GM18858 (cell line): ENCODE results near the gene FAM168A.
"Not testable (repeated sequence)": the region's sequence is repeated elsewhere in the genome, so short reads cannot be mapped to it uniquely, and the experiment has no call there.

Experiments used
- ATAC-seq: cut with Tn5 transposase; IDR thresholded peaks from one replicate; pipeline ENCODE4 v1.9.1; 2021; ENCODE audit not compliant: unreplicated experiment

The FAM168A gene

DNA sequence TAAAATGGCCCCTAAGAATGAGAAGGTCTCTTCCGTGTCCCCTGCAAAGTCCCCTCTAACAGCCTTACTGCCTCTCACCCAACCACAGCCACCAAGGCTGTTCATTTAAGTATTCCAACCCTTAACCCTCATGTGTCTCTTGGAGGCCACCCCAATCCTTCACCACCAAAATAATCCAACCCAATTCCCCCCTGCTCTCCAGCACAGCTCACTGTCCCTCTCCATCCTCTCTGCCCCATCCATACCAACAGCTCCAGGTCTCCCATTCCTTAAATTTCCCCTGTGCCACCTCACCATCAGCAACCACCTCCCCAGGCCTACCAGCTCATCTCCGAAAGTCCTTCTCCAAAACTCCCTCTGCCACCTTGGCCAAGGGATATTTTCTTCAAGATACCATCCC lies 1.4 kb downstream of the FAM168A start:
- ATAC-seq = no peak

DNA sequence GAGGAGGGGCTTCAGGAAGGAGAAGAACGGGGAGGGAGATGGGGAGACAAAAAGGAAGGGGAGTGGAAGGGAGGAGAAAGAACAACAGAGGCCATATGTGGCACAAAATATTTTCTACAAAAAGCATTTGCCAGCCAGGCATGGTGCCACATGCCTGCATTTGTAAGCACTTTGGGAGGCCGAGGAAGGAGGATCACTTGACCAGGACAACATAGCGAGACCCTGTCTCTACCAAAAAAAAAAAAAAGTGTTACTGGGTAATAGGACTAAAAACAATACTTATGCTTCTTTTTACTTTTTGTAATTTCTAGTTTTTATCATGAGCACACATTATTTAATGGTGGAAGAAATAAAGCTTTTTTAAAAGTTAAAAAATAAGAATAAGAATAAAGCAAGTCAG lies 5.3 kb downstream of the FAM168A start:
- ATAC-seq = no peak

DNA sequence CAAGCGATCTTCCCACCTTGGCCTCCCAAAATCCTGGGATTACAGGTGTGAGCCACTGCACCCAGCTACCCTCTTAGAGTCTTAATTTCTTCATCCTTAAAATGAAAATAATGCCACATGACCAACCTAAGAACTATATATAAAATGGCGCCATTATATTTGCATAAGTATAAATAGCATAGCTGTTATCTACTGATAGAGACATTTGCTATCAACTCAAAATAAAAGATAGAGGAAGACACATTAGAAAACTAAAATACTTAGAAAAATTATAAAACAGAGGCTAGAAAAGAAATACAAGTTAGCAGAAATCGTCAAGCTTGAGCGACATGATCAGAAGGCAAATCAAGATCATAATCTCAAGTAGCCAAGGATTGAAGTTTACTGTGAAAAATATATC lies 6.2 kb downstream of the FAM168A start:
- ATAC-seq = no peak

DNA sequence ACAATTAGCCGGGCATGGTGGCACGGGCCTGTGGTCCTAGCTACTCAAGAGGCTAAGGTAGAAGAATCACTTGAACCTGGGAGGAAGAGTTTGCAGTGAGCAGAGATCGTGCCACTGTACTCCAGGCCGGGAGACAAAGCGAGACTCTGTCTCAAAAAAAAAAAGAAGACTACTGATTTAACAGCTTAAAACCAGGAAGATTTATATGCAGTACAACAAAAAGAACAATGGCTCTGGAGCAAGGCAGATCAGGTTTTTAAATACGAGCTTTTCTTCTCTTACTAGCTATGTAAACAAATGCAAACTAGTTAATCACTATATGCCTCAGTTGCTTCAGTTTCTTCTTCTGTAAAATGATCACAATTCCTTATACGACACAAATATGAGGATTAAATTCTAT lies 6.9 kb downstream of the FAM168A start:
- ATAC-seq = no peak

DNA sequence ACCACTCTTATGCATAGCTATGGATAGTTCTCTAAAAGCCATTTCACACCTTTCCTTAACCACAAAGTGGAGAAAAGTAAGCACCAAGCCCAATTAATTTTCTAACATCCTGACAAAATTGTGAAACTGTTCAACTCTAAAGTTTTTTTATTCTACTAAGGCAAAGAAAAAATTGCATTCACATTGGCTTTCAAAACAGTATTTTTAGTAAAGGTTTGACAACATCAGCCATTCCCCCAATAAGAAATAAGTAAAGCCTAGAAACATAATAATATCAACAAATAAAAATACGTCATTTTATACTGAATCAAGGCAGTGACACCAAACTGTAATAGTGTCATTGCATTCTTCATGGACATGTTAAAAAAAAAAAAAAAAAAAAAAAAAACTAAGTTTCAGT lies 11.1 kb downstream of the FAM168A start:
- ATAC-seq = no peak

DNA sequence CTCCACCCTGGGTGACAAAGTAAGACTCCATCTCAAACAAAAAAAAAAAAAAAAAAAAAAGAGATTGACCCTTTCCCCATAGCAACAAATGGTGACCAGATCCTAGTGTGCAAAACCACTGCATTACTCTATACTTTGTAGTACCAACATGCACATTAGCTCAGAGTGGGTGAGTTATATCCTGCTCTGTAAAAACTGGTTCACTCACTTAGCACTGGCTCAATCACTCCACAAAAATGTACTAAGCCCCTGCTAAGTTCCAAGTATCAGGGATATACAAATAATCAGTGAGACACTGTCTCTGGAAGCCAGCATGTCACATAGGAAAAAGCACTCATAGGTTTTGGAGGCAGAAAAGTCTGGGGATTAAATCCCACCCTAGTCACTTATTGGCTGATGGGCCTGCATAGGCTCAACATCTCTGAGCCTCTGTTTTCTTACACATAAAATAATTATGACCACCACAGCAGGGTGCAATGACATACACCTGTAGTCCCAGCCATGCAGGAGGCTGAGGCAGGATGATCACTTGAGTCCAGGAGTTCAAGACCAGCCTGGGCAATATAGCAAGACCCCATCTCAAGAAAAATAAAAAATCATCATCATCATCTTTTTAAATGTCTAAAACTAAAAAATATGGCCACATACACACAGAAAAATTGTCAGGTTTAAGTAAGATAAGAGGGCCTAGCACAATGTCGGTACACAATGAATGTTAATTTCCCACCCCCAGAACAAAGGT lies 11.9 kb downstream of the FAM168A start:
- ATAC-seq = no peak

DNA sequence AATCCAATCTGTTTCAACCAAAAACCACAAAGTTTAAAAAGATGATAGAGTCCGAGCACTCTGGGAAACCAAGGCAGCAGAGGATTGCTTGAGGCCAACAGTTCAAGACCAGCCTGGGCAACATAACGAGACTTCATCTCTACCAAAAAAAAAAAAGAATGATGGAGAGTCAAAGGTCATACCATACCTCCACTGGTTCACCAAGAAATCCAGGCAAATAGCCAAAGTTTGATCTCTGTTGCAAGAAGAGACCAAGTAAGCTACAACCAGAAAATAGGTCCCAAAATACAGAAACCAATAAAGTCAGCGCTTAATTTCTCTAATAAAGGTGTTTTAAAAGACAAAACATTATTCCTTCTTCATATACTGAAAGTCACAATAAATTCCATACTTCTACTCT lies 13.1 kb downstream of the FAM168A start:
- no peak for ATAC-seq

DNA sequence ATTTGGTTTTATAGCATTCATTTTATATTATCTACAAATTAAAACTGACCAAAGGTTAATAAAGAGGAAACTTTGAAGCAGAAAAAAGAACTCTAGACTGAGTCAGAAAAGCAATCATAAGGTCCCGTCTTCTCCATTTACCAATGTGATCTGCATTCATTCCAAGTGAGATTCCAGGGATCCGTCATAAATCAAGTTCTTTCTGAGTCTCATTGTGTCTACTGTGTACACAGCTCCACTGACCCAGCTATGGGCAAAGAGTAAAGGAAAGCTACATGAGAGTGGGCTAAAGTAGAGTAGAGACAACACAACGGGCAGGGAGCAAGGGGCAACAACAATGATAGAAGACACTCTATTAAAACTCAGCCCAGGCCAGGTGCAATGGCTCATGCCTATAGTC lies 15.3 kb downstream of the FAM168A start:
- no peak for ATAC-seq

DNA sequence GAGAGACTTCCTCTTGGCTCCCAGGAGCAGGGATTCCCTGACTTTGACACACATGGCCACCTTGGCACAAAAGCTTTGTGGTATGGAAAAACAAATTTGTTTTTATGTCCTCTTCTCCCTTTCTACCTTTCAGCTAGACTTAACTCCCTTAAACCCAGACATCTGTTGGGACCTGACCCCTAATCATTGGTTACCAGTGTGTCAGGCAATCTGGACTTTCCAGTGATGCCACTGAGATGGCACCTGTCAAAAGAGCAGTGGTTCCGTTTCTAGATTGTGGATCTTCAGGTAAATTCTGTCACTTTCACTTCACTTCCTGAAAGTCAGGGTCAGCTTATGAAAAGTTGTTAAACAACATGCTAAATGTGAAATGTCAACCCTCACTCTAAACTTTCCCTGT lies 17.2 kb downstream of the FAM168A start:
- ATAC-seq = not testable (repeated sequence)

DNA sequence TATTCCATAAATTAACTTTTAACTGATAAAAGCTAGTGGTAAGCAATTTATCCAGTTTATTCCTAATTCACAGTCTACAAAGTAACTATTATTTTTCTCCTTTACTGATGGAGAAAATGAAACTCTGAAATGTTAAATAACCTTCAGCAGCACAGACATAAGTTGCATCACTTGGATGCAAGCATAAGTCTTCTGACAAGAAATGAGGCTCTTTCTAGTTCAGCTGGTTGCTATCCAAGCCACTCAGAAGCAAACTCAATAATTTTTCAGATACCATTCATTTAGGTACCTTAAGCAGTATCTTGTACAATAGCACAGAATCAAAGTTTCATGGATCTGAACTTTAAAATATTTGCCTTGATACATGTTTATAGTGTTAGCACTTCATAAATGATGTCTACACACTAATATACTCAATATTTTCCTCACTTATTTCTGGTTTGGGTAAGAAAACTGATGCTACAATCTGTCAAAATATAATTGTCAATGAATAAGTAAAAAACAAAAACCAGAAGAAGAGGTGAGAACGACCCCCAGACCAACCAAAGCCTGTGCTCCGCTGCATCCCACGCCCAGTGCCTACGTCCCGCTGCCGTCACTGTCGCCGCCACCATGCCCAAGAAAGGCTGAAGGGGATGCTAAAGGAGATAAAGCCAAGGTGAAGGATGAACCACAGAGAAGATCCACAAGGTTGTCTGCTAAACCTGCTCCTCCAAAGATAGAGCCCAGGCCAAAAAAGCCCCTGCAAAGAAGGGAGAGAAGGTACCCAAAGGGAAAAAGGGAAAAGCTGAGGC lies 18.1 kb downstream of the FAM168A start:
- no peak for ATAC-seq

DNA sequence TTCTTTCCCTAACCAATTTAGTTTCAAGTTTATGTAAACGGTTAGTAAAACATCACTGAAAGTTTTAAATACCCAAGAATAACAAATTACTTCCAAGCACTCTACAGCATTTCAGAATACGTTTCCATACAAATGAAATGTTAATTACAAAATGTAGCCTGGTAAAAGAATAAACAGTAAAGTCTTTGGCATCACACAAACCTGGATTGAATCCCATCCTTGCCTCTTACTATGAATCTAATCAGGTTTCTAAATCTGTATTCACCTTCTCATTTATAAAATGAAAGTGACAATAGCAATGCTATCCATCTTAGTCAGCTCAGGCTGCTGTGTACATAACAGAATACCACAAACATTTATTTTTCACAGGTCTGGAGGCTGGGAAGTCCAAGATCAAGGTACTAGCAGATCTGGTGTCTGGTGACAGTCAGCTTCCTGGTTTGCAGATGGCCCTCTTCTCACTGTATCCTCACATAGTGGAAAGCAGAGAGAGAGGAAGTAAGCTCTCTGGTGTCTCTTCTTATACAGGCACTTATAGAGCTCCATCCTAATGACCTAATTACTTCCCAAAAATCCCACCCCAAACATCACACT lies 19.2 kb downstream of the FAM168A start:
- ATAC-seq = no peak

DNA sequence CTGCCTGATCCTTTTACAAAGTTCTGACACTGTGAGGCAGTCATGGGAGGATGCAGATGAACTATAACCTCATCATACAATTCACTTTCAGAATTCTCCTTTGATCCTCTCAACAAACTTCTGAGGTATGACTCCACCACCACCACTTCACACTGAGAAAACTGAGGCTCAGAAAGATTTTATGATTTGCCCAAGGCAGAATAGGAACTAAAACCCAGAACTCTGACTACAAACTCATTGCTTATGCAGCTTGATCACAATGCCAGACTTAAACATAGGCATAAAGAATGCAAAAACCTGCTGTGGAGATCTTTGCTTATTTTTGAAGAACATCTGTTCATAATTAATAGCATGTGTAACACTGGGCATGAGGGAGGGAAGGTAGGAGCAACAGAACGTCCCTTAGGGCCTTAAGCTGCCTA lies 20.4 kb downstream of the FAM168A start:
- ATAC-seq = no peak

DNA sequence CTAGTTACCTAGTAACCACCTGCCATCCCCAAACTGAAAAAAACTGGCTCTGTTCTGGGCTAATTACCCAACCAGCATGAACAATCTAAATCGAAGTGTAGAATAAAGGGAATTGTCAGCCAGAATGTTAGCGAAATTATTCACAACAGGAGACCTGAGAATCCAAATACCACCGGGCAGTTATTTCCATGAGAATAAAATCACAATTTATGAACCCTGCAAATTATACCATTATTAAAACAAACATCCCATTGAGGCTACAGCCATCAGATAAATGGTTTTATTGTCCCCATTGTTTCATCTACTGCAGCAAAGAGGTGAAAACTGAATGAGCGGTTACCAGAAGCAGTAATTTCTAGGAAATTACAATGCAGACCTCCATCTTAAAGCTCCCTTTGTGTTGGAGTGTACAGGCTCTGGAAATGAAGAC lies 21.7 kb downstream of the FAM168A start:
- no peak for ATAC-seq

DNA sequence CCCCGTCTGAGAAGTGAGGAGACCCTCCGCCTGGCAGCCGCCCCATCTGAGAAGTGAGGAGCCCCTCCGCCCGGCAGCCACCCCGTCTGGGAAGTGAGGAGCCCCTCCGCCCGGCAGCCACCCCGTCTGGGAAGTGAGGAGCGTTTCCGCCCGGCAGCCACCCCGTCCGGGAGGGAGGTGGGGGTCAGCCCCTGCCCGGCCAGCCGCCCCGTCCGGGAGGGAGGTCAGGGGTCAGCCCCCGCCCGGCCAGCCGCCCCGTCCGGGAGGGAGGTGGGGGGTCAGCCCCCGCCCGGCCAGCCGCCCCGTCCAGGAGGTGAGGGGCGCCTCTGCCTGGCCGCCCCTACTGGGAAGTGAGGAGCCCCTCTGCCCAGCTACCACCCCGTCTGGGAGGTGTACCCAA lies 25.9 kb downstream of the FAM168A start:
- not testable (repeated sequence) for ATAC-seq

DNA sequence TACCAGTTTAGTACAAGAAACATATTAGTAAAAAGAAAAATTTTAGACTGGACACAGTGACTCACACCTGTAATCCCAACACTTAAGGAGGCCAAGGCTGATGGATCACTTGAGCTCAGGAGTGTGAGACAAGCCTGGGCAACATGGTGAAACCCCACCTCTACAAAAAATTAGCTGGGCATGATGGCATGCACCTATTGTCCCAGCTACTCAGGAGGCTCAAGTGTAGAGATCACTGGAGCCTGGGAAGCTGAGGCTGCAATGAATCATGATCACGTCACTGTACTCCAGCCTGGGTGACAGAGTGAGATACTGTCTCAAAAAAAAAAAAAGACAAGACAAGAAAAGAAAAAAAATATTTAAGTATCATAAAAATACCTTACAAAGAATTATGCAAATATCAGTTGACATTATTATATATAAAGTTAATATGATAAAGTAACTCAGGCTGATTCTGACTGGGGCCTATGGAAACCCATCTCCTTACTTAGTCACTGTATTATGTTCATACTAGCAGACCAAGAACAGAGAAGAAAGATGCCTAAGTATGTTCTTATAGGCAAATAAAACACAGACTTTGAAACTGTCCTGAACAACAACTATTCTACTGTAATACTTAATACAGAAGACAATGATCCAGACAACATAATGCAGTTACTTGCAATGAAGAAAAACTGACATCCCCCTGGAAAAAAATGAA lies 27.3 kb downstream of the FAM168A start:
- no peak for ATAC-seq

DNA sequence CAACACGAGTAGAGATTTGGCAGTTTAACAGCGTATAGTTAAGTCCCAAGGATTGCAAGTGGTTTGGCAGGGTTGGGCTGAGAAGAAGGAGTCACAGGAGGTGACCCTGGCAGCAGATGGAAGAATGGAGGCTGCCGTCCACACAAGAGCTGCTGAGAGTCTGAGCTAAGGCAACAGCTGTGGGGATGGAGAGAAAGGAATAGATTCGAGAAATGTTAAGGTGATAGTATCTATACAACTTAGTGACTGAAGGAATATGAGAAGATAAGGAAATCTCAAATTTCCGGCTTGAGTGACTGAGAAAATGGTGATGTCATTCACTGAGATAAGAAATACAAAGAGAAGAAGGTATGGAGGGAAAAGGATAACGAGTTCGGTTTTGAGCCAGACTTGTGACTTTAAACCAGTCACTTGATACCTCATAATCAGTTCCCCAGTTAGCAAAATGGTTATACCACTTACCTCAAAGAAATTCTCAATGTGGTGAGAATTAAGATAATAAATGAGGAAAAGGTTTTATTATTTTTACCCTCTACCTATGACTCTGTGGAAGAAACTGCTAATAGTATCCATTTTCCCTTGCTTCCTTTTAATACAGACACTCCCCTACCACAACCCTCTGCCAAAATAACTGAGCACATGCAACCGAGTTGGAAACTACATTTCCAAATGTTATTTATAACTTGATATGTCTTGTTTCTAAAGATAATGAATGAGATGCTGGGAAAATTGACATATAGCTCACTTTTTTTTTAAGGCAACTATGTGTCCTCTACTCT lies 30.7 kb downstream of the FAM168A start:
- ATAC-seq = no peak

DNA sequence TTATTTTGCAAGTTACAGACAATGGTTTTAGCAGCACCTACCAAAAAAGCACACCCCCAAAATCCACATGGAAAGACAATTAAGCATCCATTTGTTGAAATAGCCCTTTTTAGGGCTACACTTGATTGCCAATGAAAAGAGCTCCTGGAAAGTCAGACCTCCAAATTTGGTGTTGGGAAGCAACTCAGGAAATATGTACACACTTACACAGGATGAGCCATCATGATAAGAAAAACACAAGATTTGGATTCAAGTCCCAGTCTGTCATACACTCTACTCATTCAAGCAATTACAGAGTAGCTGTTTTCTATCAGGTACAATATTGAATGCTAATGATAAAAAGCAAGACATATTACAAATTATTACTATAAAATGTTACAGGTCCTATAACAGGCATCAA lies 31.5 kb downstream of the FAM168A start:
- ATAC-seq = no peak

DNA sequence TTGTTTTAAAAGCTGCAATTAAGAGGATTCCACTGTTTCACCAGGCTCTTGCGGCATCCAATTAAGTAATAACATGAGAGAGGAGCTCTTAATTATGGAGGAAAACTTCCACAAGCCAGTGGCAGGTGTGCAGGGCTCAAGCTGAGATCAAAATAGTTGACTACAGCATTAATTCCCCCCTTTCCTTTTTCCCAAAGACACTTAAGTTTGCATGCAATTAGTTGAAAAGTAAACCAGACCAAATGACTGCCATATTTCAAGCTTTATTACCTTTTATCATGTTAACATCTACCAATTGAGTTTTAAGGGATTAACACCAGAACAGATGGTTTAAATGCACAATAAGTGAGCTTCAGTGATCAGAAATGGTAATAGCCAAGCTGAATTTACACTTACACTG lies 32.1 kb downstream of the FAM168A start:
- ATAC-seq = no peak

DNA sequence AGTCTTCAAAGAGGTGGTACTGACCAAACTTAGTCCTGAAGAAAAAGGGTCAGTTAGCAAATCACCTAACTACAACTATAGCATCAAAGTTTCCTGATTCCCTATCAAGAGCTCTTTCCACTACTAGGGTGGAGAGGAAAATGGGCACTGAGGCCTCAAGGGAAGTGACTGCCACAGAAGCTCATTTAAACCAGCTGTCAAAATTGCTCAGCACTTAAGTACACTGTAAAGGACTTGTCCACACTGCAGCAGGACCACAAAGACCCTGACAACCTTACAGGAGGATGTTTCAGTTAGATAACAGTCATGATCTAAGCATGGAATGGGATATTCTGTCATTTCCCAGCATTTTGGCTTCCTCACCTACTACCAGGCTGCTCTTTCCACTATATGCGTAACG lies 33.0 kb downstream of the FAM168A start:
- ATAC-seq = no peak

DNA sequence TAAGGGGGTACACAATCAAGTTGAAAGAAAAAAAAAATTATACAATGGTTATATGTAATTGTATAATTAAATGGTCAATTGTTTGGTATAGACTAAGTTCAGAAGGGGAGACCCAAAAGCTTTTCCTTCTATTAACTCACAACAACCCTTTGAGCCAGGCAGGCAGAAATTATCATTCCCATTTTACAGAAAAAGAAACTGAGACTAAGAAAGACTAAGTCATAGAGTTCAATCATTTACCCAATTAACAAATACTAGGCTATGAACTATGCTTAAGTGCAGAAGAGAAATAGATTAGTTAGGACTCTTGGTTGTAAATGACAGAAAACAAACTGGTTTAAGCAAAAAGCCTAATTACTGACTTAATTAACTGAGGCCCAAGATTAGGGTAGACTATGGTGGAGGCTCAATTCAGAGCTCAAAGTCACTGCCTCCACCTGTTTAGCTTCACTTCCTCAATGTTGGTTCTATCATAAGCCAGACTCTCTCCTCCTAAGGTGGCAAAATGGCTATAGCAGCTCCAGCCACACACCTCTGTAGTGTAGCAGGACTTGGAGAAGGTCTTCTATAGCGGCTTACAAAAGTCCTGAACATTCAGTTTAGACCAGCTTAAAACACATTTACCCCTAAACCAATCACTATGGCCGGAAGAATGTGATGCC lies 34.2 kb downstream of the FAM168A start:
- no peak for ATAC-seq
